PC-9 (cell line): Measurements from ENCODE around the gene TMEM117.

ENCODE experiments used
- EZH2 ChIP-seq: fragments of 200-600 bp; sonication (generic); IDR thresholded peaks from 2 replicates; pipeline ENCODE4 v1.8.0; 2017; ENCODE audit warnings: antibody characterized with exemption, low read depth
- TF ChIP-seq, protein P1 (sequence below): fragments of 200-600 bp; sonication (generic); conservative IDR thresholded peaks from 2 replicates; pipeline ENCODE4 v1.6.1; 2017; ENCODE audit warnings: mixed run types, antibody characterized with exemption, mild to moderate bottlenecking, moderate library complexity

DNA sequence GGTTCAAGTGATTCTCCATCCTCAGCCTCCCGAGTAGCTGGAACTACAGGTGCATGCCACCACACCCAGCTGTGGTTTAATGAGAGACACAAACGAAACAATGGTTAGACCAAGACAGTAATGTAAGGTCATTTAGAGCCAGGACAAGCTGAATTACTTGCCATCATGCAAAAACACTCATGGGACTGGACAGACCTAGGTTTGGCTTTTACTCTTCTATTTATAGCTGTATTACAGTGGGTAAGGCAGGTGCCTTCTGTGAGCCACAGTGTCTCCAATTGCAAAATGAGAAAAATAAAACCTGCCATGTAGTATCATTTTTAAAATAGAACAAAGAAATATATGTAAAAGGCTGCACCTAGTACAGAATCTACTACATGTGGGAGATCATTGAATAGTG, 527.1 kb downstream of the TMEM117 start:
- TF ChIP-seq, protein P1, sequence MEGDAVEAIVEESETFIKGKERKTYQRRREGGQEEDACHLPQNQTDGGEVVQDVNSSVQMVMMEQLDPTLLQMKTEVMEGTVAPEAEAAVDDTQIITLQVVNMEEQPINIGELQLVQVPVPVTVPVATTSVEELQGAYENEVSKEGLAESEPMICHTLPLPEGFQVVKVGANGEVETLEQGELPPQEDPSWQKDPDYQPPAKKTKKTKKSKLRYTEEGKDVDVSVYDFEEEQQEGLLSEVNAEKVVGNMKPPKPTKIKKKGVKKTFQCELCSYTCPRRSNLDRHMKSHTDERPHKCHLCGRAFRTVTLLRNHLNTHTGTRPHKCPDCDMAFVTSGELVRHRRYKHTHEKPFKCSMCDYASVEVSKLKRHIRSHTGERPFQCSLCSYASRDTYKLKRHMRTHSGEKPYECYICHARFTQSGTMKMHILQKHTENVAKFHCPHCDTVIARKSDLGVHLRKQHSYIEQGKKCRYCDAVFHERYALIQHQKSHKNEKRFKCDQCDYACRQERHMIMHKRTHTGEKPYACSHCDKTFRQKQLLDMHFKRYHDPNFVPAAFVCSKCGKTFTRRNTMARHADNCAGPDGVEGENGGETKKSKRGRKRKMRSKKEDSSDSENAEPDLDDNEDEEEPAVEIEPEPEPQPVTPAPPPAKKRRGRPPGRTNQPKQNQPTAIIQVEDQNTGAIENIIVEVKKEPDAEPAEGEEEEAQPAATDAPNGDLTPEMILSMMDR = no peak
- no peak for TF ChIP-seq EZH2
